HG03045 (cell line): ENCODE results near the gene LAD1.
A peak's percentile ranks its signal among the peaks of the same experiment; 100 is the strongest.

Source experiments
- ATAC-seq: cut with Tn5 transposase; IDR thresholded peaks from one replicate; pipeline ENCODE4 v1.9.1; 2021; ENCODE audit warnings: mild to moderate bottlenecking, moderate library complexity; ENCODE audit not compliant: unreplicated experiment

LAD1 gene

DNA sequence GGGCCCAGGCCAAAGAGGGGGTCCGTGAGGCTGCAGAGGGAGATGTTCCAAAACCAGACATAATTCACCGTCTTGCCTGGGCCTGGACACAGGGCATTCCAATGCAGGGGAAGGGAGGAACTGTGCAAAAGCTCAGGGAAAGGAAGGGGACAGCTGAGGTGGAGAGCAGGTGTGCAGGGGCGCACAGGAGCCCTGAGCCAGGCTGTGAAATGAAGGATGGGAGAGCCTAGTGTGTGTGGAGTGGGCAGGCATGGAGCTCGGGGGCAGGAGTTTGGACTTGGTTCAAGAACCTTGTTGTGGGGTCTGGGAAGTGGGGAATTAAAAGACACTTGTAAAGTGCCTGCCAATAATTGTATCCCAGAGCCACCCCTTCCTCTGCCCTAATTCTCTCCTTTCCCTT is 20.1 kb upstream of the LAD1 start:
- no peak for ATAC-seq

DNA sequence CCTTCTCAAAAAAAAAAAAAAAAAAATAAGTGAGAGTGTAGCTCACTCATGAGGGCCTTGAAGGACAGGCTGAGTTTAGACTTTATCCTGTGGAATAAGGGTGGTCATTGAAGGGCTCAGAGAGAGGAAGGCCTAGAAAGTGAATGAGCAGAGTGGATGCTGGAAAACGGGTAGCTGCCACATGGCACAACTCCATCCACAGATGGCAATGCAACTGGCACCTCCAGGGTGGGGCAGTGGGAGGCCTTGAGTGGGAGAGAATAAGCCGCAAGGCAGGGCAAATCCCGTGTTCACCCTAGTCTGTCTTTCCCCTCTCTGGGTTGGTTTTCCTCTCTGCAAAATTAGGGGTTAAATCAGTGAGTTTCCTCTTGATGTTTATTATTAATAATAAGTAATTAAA is 19.3 kb upstream of the LAD1 start:
- no peak for ATAC-seq

DNA sequence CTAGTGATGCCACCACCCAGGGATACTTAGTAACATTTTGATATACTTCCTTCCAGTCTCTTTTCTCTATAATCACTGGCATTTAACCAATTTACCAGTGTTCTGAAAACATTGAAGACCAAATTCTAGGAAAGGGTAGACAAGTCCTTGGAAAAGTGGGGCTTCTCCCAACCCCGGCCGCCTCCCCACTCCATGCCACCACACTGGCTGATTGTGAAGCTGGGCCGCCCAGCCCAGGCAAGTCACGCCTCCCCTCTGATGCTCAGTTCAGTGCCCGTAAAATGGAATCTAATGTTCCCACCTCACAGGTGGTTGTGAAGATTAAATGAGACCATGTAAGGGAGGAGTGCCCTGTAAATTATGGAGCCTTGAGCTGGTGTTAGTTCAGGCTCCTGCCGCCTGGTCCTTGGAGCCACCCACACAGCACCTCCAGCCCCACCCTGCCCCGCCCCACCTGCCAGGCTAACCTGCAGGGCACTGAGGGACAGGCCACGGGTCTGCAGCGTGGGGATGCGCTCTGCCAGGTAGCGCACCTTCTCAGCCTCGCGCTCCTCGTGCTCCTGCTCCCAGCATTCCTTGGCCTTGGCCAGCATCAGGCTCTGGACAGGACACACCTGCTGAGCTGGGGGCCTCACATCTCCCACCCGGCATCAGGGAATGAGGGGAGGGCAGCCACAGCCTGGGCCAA is 15.1 kb upstream of the LAD1 start:
- no peak for ATAC-seq

DNA sequence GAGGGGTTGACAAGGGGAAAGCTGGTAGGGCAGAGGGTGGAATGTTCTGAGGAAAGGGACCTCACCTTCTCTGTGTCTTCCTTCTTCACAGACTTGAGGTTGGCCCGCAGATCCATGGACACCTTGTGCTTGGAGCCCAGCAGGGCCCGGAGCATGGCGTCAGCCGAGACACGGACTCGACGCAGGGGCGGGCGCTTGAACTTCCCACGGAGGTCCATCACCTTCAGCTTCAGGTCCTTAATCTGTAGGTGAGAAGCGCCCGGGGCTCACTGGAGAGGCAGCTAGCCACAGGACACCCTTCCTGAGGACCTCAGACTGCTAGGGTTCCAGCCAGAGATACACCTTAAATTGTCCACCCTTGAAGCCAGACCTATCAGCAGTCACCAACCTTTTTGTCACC is 12.2 kb upstream of the LAD1 start:
- ATAC-seq, result no peak

DNA sequence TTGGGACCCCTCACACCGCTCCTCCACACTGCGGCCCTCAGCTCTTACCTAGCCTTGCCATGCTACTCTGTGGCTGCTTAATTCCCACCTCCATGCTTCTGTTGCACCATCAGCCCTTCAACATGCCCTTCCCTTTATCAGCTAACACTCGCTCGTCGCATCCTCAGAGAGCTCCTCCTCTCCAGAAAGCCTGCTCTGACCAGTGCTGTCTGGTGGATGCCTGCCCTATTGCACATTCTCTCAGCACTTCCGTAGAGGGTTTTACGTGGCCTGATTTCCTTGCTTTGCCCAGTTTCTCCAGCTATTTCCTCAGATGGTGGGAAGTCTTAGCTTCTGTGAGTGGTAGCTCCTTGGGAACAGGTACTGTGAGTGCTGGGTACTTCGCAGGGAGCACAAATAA is 10.3 kb upstream of the LAD1 start:
- no peak for ATAC-seq

DNA sequence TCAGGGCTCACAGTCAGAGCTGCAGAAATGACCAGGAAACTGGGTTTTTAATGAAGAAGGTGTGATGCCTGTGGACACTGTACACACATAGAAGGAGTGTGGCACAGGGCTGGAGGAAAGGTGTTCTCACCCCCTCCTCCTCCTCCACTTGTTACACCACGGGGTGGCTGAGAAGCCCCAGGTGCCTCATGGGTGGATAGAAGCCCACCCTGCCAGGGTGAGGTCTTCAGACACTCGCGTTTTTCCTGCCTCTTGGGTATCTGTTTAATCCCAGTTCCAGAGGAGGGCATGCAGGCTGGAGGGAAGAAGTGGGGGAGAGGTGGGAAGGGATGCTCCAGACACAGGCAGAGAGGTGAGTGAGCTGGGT is 9.7 kb upstream of the LAD1 start:
- ATAC-seq, result no peak

DNA sequence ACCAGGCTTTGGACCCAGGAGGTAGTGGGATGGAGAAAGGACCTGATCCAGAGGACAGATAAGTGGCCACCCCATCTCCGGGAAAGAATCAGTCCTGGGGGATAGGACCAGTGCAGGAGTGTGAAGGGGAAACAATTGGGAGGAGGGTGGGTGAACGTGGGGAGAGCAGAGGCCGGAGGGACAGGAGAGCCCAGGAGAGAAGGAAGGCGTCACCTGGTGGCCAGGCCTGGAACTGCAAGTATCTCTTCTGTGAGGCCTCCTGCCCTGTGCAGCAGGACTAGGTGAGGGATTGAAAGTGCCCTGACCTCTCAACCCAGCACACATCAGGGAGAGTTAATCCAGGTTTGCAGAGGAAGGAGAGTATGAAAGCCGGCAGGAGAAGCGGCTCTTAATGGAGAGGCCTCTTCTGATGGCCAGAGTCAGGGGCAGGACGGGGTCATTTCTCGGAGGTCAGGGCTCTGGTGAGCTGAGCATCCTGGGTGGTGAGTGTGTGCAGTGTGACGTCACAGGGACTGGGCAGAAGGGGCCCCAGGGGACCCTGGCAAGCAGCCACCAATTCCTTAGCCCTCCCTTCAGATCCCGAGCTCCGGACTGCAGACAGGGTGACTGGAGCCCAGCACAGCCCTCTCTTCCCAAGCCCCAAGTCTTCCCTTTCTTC is 9.2 kb upstream of the LAD1 start:
- no peak for ATAC-seq

DNA sequence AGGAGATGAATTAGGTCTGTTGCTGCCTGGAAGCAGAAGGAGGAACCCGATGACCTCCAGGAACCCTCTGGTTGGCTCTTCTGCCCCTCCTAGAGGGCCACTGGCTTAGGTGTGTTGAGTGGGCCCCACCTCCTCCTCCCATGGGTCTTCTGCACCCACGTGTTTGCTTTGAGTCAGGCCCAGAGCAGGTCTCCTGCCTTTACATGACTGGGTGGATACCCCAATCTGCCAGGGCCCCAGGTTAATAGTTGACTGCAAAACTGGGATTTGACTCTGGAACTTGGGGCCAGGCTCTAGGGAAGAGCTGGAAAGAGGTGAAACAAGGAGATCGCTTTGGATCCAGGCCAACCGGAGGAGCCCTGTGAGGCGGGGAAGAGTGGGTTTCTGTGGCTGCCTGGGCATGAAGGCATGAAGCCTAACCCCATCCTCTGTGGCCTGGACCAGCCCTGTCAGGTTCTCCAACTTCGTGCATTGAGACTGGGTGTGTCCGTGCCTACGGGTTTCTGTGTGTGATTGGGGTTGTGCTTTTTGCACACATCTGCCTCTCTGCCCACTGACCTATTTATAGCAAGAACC is 7.8 kb upstream of the LAD1 start:
- ATAC-seq, result no peak

DNA sequence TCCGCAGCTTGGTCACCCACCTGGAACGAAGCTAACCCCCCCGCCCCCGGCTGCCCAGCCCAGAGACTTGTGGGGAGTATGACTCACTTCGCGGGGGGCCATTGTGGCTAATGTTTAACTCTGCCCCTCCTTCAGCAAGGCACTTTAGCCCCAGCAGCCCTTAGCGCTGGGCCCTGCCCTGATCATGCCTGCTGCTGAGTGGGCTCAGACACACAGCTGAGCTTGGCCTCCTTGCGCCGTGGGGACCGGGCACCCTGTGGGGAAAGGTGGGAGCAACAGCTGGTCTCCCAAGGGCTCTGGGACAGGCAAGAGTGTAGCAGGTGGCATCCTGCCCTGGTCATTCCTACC is 6.3 kb upstream of the LAD1 start:
- ATAC-seq, result no peak

DNA sequence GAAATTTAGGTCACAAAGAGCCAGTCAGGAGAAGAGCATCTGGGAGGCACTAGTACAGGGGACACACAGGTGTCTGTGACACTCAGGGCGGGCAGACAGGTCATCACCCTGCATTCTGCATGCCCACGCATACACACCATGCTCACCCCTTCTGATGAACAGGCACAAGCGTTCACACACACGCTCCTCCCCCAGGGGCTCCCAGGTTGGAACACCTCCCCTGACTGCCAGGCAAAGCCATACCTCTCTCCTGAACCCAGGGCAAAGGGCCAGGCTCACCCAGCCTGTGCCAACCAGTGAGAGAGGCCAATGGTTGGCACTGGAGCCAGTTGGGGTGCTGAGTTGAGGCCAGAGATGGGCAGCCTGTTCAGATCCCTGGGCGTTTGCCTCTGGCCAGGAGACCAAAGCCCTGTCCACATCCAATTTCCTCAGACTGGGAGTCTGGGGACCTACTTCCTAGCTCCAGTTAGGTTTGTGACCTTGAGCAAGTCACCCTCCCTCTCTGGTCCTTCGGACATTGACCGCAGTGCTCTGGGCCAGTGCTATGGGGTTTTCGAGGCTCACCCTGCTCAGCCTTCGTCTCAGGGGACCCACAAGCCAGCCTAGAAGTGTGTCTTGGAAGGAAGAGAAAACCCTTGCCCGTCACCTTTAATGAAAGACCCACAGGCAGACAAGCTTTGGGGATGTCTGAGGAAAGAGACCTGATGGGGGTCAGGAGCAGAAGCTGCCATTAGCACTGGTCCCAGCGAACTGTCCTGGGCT is 5.8 kb upstream of the LAD1 start:
- ATAC-seq, result no peak

DNA sequence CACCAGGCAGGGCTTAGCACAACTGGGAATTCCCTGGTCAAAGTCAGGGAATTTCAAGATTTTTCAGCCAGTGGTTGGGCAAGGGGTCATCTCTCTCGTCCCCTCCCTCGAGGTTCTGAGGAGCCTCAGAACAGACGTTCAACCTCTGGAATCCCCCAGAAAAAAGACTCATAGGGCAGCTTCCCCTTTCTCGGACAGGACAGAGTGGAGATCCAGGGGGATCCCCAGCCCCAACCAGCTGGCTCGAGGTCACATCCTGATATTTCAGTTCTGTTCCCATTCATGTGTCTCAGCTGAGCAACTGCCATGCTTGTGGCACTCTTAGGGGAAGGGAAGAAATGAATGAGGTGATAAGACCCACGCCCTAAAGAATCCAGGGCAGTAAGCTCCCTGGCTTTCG is 4.9 kb upstream of the LAD1 start:
- ATAC-seq, result peak; percentile 42

DNA sequence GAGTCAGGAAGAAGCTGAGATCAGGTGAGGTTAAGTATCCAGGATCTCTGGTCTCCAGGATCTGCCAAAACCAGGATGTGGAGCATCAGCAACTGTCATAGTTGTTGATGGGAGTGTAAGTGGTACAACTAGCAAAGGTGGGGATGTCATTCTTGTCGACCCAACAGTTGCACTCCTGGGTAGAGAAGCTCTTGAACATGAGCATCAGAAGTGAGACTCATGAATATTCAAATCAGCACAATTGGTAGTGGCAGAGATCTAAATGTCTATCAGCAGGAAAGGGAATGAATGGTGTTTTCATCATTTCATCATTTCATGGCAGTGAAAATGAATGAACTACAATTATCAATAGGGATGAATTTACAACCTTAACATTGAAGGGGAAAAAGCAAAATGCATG is 4.2 kb upstream of the LAD1 start:
- no peak for ATAC-seq

DNA sequence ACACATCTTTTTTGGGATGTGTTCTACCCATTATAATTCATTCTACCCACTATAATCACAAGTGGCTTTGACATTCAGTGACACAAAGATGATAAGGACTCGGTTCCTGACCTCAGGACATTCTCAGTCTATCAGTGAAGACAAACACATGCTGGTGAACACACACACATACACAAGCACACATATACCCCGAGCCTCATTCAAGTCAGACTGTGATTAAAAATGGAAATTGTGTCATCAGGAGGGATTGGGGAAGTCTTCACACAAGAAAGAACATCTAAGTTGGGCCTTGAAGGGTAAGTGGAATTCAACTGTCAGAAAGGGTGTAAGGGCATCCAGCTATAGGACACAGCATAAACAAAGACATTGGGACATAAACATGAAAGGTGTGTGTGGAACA is 2.6 kb upstream of the LAD1 start:
- no peak for ATAC-seq

DNA sequence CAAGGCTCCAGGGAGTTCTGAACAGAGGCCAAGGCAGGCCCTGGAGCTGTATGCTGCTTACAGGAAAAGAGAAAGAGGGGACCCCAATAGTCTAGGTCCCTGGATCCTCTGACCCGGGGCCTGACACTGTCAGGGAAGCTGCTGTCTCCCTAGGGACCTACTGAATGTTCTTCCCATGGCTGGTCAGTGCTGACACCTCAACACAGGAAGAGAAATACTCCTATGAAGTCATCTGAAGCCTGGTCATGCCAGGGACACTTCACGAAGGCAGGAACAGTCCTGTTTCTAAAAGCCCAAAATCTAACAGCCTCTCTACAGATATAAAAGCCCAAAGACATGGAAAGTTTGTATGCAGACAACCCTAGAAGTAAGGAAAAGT is 1.7 kb upstream of the LAD1 start:
- no peak for ATAC-seq

DNA sequence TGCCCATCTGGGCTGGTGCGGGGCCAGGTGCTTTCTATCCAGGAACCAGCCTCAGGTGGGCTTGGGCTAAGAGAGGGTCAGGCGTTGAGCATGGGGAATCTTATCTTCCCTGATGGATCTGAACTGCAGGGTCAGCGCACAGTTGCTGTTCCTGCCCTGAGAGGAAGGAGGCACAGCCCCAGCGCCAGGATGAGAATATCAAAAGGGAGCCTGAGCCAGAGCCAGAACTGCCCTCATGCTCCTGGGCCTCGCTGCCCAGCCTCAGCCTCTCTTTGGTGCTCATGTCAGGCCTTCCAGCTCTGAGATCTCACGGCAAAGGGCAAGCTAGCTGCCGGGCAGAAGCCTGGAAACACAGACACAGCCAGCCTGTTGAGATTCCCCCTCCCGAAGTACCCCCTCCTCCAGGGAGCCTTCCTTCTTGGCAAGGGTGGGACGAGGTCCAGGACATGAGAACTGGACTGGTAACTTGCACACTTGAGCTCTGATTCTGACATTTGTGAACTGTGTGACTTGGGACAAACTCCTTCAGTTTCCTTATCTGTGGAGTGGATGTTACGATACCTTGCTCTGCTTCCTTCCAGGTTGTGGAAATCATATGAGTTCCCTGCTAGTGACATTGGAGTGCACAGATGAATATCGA is 1.2 kb upstream of the LAD1 start:
- ATAC-seq, result no peak

DNA sequence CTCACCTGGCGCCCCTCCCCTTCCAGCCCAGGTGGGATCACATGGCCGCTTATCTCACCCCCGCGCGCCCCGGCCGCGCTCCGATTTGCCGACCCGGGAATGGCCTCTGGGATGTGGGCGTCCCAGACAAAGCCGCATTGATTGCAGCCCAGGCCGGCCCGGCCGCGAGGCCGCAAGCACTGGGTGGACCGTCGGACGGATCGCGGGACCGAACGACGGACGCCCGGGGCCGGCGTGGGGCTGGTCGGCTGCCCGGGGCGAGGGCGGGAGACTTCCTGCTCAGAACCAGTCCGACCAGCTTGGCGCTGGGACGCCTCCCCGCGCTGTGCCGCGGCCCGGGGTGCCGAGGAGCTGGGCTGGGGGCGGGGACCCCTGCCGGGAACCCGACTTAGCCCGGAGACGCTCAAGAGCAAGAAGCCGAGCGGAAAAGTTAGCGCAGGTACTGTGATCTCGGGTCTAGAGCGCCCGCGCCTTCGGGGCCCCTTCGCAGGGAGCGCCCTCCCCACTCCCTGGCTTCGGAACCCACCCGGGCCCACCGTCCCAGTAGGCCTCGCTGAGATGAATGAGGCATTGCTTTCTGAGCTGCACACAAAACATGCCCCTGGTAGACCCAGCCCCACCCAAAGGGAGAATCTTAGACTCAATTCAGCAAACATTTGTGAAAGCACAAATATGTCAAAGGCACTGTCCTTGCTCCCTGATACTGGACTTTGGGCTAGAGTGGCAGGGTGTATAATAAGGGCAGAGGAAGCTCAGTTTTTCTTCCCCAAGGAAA is 415 bp upstream of the LAD1 start:
- no peak for ATAC-seq

DNA sequence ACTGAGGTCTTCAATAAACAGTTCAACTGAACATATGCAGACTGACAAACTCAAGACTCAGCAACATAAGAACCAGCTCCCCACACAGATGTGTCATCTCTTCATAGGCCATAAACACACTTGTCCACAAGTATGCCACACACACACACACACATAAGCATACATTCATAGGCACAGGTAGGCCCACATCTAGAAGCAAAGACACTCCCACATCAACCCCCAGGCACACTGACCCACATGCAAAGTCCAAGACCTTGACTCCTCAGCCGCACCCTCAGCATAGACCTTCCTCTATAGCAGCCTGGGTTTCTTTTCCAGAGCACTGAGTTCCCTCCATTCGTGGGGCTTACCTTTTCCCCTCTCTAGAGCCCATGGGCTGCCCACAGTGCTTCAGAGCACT is 1.4 kb downstream of the LAD1 start:
- no peak for ATAC-seq

DNA sequence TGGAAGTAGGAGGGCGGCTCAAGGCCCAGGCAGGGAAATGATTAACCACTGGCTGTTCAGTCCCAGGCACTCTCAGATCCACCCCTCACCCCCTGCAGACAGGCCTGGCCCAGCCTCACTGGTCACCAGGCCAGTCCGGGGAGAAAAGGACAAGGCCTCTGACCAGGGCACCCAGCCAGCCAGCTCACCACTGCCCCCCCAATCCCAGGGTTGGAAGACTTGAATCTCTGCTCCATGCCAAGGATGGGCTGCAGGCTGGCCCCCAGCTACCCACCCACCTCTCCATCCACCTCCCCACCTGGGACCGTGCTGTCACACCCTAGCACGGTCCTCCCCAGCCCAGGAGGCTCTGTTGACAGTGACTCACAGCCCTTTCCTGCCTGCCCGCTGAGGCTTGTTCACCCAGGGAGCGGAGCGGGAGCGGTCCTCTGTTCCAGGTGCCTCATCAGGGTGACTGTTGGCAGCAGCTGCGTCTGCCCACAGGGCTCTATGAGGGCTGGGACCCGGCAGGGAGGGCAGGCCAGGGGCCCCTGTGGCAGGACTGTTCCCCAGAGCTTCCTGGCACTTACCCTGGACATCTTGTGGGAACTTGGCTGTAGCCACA is 2.2 kb downstream of the LAD1 start:
- ATAC-seq, result no peak

DNA sequence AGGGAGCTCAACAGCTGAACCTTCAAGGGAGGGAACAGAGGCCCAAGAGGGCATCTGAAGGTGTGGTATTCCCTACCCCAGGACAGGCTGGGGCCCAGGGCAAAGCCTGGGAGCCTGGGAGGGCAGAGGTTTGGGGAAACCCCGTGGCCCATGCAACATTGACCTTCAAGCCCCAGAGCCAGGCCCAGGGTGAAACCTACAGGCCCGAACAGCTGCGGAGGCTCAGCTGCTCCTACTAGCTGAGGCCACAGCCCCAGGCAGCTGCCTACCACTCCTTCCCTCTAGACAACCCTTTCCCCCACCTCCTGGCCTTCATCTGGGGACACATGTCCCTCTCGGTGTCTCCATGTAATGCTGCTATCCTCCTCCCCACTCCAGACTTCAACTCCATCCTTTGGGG is 3.2 kb downstream of the LAD1 start:
- no peak for ATAC-seq

DNA sequence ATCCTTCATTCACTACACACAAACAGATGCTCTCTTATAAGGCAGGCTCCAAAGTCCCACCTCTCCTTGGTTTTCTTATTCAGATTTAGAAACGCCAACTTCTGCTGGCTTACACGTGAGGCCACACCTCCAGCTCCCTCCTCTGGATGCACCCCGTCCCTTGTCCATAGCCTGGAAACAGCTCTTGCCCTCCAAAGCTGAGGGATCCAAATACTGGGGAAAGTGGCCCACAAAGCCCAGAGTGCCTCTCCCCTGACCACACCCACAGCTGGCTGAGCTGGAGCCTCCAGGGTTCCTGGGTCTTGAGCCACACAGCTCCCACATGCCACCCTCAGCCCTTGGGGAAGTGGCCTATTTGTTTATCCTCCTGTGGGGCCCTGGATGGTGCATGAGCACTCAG is 4.5 kb downstream of the LAD1 start:
- no peak for ATAC-seq

DNA sequence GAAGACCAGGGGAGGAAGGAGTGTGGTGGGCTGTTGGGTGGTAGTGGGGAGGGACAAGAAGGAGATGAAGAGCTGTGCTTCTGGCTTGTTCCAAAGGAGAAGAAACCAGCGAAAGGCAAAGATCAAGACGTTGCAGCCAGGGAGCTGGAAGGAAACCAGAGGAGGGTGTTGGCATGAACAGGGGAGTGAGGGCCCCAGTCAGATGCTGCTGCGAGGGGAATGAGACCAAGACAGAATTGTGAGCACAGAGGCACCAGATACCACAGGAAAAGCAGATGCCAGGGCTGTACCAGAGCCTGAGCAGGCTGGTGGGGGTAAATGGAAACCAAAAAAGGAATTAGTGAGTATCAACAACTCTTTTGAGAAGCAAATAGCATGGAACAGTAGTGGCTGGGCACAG is 6.0 kb downstream of the LAD1 start:
- no peak for ATAC-seq
